Measurements from ENCODE around the gene ZNF319. TPM values are rescaled to one million over a fixed set of nuclear protein-coding genes. Genes with fewer than 3 reads are reported as not detected.

Gene ZNF319
- total and polyA plus RNA-seq, 7 donors = 2.0 to 8.8 (median 6.6) TPM

DNA sequence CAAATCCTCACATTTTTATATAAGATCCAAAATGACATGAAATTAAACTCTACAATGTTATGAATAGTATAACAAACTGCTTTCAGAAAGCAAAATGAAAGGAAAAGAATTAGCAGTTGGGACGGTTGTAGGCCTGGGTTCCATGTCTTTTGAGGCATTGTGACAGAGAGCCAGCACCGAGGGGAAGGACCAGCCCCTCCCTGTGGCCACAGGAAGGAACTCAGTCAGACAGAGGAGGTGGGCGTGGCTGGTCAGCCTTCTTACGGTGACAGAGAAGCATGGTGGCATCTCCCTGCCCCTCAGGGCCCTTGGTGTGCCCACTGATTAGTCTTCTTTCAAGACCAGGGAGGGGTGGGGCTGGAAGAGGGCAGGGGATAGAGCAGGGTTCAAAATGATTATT, 5.7 kb downstream of the ZNF319 start:
- intact Hi-C loops (cut with DNase I) = no loop called here

DNA sequence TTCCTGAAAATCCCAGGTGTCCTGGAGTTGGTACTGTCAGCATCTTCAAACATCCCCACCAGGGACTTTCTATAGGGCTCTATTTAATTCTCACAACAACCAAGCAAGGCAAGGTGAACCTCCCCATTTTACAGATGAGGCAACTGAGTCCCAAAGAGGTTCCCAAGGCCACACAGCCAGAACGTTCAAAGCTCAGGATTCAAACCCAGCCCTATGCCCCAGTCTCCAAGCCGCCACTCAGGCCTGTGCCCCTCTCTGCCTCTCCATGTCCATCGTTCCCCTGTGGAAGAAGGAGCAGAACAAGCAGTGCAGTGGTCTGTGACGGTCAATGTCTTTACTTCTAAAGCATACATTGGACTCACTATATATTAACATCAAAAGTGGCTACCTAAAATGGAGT, 6.1 kb downstream of the ZNF319 start:
- Histone ChIP-seq H3K4me1 (peaks cover 3% of the 10 kb centered on the region), H3K36me3 (ENCODE audit: insufficient read depth in 1 of 2, low read depth in 1 of 2) (peaks cover 0 to 34% of the 10 kb centered on the region in 2 donors), H3K9me3 (no peaks in the 10 kb centered on the region), H3K27ac (no peak overlapping the region), H3K27me3 (ENCODE audit: insufficient read depth in 3 of 3, low read length in 2 of 3) (no peaks in the 10 kb centered on the region), H3K4me3 (no peak overlapping the region)
- intact Hi-C loops (cut with DNase I) = no loop called here
- no peak for ATAC-seq
- DNase-seq = no peak
- 87 to 95% (median 88%) methylated on average over 4 of the region's 4 CpGs for WGBS, 3 donors
- TF ChIP-seq, protein P1, sequence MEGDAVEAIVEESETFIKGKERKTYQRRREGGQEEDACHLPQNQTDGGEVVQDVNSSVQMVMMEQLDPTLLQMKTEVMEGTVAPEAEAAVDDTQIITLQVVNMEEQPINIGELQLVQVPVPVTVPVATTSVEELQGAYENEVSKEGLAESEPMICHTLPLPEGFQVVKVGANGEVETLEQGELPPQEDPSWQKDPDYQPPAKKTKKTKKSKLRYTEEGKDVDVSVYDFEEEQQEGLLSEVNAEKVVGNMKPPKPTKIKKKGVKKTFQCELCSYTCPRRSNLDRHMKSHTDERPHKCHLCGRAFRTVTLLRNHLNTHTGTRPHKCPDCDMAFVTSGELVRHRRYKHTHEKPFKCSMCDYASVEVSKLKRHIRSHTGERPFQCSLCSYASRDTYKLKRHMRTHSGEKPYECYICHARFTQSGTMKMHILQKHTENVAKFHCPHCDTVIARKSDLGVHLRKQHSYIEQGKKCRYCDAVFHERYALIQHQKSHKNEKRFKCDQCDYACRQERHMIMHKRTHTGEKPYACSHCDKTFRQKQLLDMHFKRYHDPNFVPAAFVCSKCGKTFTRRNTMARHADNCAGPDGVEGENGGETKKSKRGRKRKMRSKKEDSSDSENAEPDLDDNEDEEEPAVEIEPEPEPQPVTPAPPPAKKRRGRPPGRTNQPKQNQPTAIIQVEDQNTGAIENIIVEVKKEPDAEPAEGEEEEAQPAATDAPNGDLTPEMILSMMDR (IDR thresholded peaks at IDR 0.05) = no peak

More for the DNA sequence above, 5.7 kb downstream of the ZNF319 start:
- Histone ChIP-seq H3K9me3 (no peaks in the 10 kb centered on the region), H3K4me3 (no peak overlapping the region), H3K4me1 (peaks cover 7% of the 10 kb centered on the region), H3K36me3 (ENCODE audit: insufficient read depth in 1 of 2, low read depth in 1 of 2) (peaks cover 0 to 34% of the 10 kb centered on the region in 2 donors), H3K27me3 (ENCODE audit: insufficient read depth in 3 of 3, low read length in 2 of 3) (no peaks in the 10 kb centered on the region), H3K27ac (no peak overlapping the region)
- peak; percentile 54 to 74 for DNase-seq
- ATAC-seq = peak in 2 of 4 donors; percentile 49 to 58
- WGBS, 3 donors = 30 to 35% (median 34%) methylated on average over 4 of the region's 4 CpGs
- TF ChIP-seq, protein P1 (IDR thresholded peaks at IDR 0.05) = peak; percentile 23

DNA sequence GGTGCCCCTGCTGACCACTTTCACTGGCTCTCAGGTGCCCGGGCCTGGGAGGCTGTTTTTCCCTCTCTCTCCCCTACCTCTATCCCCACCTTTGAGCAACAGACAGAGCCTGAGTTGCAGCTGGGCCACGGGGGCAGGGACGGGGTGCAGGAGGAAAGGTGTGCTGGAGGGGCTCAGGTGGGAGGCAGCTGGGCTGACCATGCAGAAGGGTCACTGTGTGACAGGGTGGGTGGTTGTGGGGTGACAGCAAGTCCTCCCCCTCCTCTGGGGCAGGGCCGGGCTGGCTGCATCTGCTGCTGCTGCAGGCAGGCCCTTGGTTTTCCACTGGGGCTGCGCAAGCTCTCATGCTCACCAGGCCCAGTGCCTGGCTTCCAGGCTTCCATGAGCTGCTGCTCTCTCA, 6.6 kb downstream of the ZNF319 start:
- Histone ChIP-seq H3K36me3 (ENCODE audit: insufficient read depth in 1 of 2, low read depth in 1 of 2) (peaks cover 0 to 34% of the 10 kb centered on the region in 2 donors), H3K4me3 (no peak overlapping the region), H3K27ac (no peak overlapping the region), H3K4me1 (no peaks in the 10 kb centered on the region), H3K27me3 (ENCODE audit: insufficient read depth in 3 of 3, low read length in 2 of 3) (no peaks in the 10 kb centered on the region), H3K9me3 (no peaks in the 10 kb centered on the region)
- intact Hi-C loops (cut with DNase I) = no loop called here
- WGBS, 3 donors = 86 to 91% (median 88%) methylated on average over 5 of the region's 5 CpGs
- TF ChIP-seq, protein P1 (IDR thresholded peaks at IDR 0.05) = no peak
- ATAC-seq (no peak), DNase-seq (peak in 1 of 2 donors; percentile 33)

DNA sequence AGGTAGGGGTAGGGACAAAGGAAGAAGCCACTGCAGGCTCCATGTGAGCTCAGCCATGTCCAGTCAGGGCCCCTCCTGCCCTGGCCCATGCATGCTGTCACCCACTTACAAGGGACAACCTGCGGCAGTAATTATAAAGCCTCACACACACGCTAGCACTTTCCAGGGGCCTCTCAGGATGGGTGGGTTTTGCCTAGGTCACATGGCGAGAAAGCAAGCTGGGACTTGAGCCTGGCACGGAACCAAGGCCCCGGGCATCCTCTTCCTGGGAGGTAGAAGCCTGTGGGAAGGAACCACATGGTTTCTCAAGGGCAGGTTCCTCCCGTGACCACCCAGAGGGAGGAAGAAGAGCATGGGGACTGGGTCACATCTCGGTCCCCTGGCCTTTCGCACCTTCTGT, 7.0 kb downstream of the ZNF319 start:
- ATAC-seq = no peak
- H3K4me3 ChIP-seq = no peak overlapping the region
- H3K36me3 ChIP-seq (ENCODE audit: insufficient read depth in 1 of 2, low read depth in 1 of 2) = peaks cover 0 to 34% of the 10 kb centered on the region in 2 donors
- TF ChIP-seq, protein P1 (IDR thresholded peaks at IDR 0.05) = no peak
- intact Hi-C loops (cut with DNase I) = no loop called here
- H3K27me3 ChIP-seq (ENCODE audit: insufficient read depth in 3 of 3, low read length in 2 of 3) = no peaks in the 10 kb centered on the region
- no peaks in the 10 kb centered on the region for H3K4me1 ChIP-seq
- no peaks in the 10 kb centered on the region for H3K9me3 ChIP-seq
- 79 to 84% (median 80%) methylated on average over 6 to 8 of the region's 8 CpGs for WGBS, 3 donors
- H3K27ac ChIP-seq = no peak overlapping the region
- no peak for DNase-seq

DNA sequence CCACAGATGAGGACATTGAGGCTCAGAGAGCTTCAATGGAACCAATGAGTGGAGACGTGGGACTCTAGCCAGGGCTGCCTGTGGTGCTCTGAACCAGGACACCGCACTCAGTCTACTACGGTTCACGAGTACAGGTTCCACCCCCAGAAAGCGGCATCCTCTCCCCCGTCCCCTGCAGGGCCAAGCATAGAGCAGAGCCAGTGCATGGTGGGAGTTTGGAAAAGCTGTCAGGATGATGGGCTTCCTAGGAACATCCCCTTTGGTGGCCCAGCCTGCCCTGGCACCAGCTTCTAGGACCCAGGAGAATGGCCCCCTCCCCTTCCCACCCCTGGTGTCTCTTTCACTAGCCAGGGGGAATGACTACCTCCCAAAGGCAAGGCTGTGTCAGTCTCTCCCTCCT, 8.4 kb downstream of the ZNF319 start:
- Histone ChIP-seq H3K27ac (no peak overlapping the region), H3K4me3 (no peak overlapping the region), H3K27me3 (ENCODE audit: insufficient read depth in 3 of 3, low read length in 2 of 3) (no peaks in the 10 kb centered on the region), H3K36me3 (ENCODE audit: insufficient read depth in 1 of 2, low read depth in 1 of 2) (peaks cover 0 to 25% of the 10 kb centered on the region in 2 donors), H3K4me1 (no peaks in the 10 kb centered on the region), H3K9me3 (no peaks in the 10 kb centered on the region)
- TF ChIP-seq, protein P1 (IDR thresholded peaks at IDR 0.05) = no peak
- DNase-seq (peak in 1 of 2 donors; percentile 39), ATAC-seq (no peak)
- 85 to 90% (median 86%) methylated on average over 6 of the region's 6 CpGs for WGBS, 3 donors
- intact Hi-C loops (cut with DNase I) = no loop called here

Measured in psoas muscle (tissue), 8 donors.